ENCODE measurements around the gene RBM7.

RBM7 gene

GRCh38 chr11:114397349-114397982 is 3.0 kb upstream of the RBM7 start:
- DNase-seq = peak; percentile 63

- DNase-seq = peak; percentile 37
Observed at GRCh38 chr11:114398303-114398920, 2.1 kb upstream of the RBM7 start.

GRCh38 chr11:114399490-114400215 is 813 bp upstream of the RBM7 start:
- DNase-seq = peak; percentile 91

GRCh38 chr11:114400915-114401223 is 403 bp downstream of the RBM7 start:
- no peak for DNase-seq

GRCh38 chr11:114401311-114401710 is 845 bp downstream of the RBM7 start:
- DNase-seq = peak; percentile 13

GRCh38 chr11:114412946-114413345 is 12.5 kb downstream of the RBM7 start:
- no peak for DNase-seq

GRCh38 chr11:114413958-114414357 is 13.5 kb downstream of the RBM7 start:
- DNase-seq = no peak

- no peak for DNase-seq
Observed at GRCh38 chr11:114416441-114416961, 16.0 kb downstream of the RBM7 start.

- no peak for DNase-seq
Observed at GRCh38 chr11:114426280-114426679, 25.8 kb downstream of the RBM7 start.

GRCh38 chr11:114430290-114430689 is 29.8 kb downstream of the RBM7 start:
- no peak for DNase-seq

GRCh38 chr11:114432893-114433292 is 32.4 kb downstream of the RBM7 start:
- DNase-seq = no peak

GRCh38 chr11:114433376-114433775 is 32.9 kb downstream of the RBM7 start:
- no peak for DNase-seq

GRCh38 chr11:114438303-114438702 is 37.8 kb downstream of the RBM7 start:
- DNase-seq = no peak

GRCh38 chr11:114439229-114440120 is 39.0 kb downstream of the RBM7 start, which contains the start of gene REXO2:
TSS of gene REXO2 (plus strand) at chr11:114439467. CDS start at chr11:114439529, 62 bp downstream.
- peak; percentile 98 for DNase-seq

GRCh38 chr11:114440121-114440860 is 39.8 kb downstream of the RBM7 start:
- DNase-seq = peak; percentile 47

- DNase-seq = peak; percentile 12
Observed at GRCh38 chr11:114440971-114441763, 40.7 kb downstream of the RBM7 start.

- DNase-seq = no peak
Observed at GRCh38 chr11:114441921-114442320, 41.5 kb downstream of the RBM7 start.

GRCh38 chr11:114442536-114442935 is 42.1 kb downstream of the RBM7 start:
- DNase-seq = no peak

GRCh38 chr11:114447444-114447843 is 47.0 kb downstream of the RBM7 start:
- DNase-seq = no peak

- DNase-seq = no peak
Observed at GRCh38 chr11:114447892-114448291, 47.4 kb downstream of the RBM7 start.

- DNase-seq = peak; percentile 14
Observed at GRCh38 chr11:114448749-114449482, 48.5 kb downstream of the RBM7 start.
